HG02763 (cell line): Measurements from ENCODE around the gene PPP2R3C.
"Not testable (repeated sequence)": the region's sequence is repeated elsewhere in the genome, so short reads cannot be mapped to it uniquely, and the experiment has no call there.

Experiments
- ATAC-seq: cut with Tn5 transposase; IDR thresholded peaks from one replicate; pipeline ENCODE4 v1.9.1; 2021; ENCODE audit warnings: mild to moderate bottlenecking, moderate library complexity; ENCODE audit not compliant: unreplicated experiment

PPP2R3C gene

GRCh38 chr14:35065731-35066130 is 56.1 kb downstream of the PPP2R3C start:
- not testable (repeated sequence) for ATAC-seq

DNA sequence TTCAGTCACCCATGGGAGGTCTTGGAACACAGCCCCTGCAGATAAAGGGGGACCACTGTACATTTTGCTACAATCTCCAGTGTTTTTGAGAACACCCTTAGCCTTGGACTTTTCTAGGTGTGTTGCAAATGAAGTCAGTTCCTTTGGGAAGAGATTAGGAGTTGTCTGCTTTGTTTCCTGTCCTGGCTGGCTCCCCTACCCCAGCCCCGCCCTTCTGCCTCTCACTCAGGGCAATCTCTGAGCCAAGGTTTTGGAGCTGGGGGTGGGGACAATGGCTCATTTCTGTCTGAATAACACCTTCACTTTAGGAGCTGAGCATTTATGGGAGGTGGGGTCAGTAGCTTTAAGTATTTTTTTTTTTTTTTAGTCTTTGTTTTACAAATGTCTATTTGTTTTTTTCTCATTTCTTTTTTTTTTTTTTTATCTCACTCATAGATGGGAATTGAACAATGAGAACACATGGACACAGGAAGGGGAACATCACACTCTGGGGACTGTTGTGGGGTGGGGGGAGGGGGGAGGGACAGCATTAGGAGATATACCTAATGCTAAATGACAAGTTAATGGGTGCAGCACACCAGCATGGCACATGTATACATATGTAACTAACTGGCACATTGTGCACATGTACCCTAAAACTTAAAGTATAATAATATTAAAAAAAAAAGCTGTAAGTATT is 60.5 kb downstream of the PPP2R3C start:
- ATAC-seq: not testable (repeated sequence)

DNA sequence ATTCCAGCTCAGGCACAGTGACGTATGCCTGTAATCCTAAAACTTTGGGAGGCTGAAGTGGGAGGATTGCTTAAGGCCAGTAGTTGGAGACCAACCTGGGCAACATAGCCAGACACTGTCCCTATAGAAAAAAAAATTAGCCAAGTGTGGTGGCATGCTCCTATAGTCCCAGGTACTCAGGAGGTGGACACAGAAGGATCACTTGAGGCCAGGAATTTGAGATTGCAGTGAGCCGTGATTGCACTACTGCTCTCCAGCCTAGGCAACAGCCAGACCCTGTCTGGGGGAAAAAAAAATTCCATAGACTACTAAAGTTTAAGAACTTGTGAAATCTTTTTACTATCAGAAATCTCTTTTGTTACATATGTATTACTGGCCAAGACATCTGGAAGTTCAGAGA is 69.2 kb downstream of the PPP2R3C start:
- ATAC-seq: no peak

- no peak for ATAC-seq
Observed at GRCh38 chr14:35051796-35052195, 70.0 kb downstream of the PPP2R3C start.

- no peak for ATAC-seq
Observed at GRCh38 chr14:35050652-35051051, 71.1 kb downstream of the PPP2R3C start.

DNA sequence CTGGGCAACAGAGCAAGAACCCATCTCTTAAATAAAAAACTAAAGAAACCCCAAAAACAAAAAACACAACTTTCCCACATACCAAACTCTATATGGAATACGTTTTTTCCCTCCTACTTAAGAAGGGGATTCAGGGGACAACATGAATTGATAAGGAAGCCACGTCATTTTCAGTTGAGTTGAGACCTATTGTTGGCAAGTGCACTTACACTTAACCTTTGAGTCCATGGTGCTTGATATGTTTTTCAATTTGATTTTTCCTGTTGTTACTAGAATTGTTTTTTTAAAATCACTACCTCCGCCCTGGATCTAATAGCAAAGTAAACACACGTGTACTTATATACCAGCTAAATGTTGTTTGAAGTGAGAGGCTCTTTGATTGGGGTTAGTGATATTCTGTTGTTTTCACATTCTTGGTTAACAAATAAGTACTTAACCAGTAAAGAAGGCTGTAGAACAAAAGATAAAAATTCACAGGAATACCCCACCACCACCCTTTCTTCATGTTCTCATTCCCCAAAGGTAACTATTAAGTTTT is 73.7 kb downstream of the PPP2R3C start:
- ATAC-seq: no peak

- peak; percentile 13 for ATAC-seq
Observed at GRCh38 chr14:35046751-35047536, 74.8 kb downstream of the PPP2R3C start.

DNA sequence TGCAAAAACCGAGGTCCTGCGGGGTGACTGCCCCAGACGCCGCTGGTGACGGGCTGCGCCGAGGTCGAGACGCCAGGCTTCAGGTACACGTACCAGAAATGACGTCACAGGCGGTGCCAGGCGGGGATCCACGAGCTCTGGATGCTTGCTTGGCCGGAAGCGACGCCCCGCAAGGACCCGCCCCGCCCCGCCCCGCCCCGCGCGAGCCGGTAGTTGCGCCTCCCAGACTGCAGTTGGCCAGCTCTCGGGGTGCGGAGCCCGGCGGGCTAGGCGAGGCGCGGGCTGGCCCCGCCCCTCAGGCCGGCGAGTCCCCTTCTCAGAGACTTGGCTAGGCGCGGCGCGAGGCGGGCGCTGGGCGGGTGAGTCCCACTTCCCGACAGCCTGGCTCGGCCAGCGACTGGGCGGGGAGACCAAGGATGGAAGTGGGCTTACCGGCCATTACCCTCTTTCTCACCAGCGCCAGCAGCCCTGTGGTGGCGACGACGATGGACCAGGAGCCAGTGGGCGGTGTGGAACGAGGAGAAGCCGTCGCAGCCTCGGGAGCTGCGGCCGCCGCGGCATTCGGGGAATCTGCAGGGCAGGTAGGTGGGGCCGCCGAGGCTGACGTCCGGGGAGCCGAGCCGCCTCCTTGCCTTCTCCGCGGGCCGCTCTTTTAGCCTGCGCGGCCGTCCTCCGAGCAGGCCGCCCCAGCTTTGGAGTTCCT is 75.6 kb downstream of the PPP2R3C start, which contains the start of gene FAM177A1:
Gene FAM177A1, plus strand, starts transcription at position 225 of the 703 bp plus-strand sequence. Its CDS starts 192 bp downstream, at position 417.
- ATAC-seq: peak; percentile 96

- no peak for ATAC-seq
Observed at GRCh38 chr14:35045798-35046047, 76.1 kb downstream of the PPP2R3C start.

GRCh38 chr14:35044939-35045797 is 76.6 kb downstream of the PPP2R3C start:
- ATAC-seq: no peak

DNA sequence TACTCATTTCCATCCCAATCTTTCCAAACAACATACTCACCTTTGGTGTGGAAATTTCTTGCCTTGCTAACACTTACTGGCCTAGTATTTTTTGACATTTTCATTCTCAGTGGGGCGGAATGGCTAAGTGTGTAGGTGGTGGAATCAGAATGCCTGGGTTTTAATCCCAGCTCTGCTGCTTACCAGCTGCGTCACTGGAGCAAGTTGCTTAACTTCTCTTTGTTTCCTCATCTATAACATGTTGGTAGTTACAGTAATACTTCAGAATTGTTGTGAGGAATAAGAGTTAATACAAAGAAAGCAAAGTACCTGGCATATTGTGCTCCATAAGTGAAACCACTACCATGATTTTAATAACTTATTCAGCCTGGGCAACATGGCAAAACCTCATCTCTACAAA is 78.7 kb downstream of the PPP2R3C start:
- no peak for ATAC-seq

- ATAC-seq: no peak
Observed at GRCh38 chr14:35042632-35043031, 79.2 kb downstream of the PPP2R3C start.

- ATAC-seq: not testable (repeated sequence)
Observed at GRCh38 chr14:35038312-35038711, 83.5 kb downstream of the PPP2R3C start.
